LHCN-M2 (cell line): ENCODE data around the gene MRPL40. TPM values are rescaled to one million over a fixed set of nuclear protein-coding genes. Genes with fewer than 3 reads are reported as not detected.

Experiments used
- DNase-seq: peaks from one replicate; pipeline ENCODE4 v3.0.0-alpha.2; 2012; ENCODE audit warnings: low read depth
- total RNA-seq: library from RNA; depleted of rRNA; stranded (reverse); fragments of >200 nt; gene quantifications from 2 replicates; pipeline ENCODE4 v1.2.3, GENCODE V29; 2014

Gene MRPL40
- total RNA-seq, 1 experiment from 2014 or later: 51.0 TPM

DNA sequence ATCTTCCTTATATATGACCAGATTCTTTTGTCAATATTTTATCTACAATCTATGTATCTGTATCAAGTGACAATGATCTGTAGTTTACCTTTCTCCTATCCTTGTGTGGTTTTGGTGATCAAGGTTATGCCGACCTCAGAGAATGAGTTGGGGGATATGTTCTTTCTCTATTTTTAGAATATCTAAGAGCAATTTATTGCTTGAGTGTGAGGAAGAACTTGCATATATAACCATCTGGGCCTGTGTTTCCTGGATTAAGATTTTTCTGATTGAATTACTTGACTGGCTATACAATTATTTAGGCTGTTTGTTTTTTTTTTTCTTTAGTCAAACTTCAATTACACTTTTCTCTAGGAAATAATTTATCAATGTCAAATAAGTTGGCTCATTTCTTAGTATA lies 29.2 kb downstream of the MRPL40 start:
- DNase-seq: no peak

DNA sequence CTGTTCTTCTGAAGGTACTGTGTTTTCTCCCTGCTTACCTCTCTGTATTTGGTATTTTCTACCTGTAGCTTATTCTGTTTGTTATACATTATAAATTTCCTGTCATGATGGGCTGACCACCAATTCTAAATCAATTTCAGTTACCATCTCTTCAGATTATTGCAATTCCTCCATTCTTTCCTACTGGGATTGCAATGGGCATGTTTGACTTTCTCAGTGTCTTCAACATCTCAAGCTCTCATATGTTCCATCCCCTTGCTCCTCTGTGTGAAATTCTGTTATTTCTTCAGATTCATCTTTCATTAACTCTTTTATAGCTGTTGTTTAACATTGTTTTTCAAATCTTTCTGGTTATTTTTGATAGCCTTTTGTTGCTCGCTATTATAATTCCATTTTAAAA lies 30.7 kb downstream of the MRPL40 start:
- DNase-seq: no peak

- DNase-seq: peak; percentile 52
Measured at GRCh38 chr22:19463491-19464469, 31.4 kb downstream of the MRPL40 start.

DNA sequence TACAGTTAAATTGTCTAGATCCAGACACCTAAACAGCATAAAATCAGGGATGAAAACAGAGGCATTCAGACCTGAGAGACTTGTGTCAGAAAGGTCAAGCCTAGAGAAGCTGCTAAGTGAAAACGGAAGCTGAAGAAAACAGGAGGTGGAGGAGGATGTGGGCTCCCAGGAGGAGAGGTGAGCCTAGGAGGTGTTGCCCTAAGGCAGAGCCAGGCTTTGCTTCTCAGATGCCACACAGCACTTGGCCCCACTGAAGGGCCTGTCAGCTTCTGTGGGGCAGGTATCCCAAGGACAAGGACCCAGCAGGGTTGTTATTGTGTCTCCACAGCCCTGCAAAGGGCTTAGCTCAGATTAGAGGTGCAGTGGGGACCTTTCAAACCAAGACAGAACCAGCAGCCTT lies 32.2 kb downstream of the MRPL40 start:
- DNase-seq: no peak

DNA sequence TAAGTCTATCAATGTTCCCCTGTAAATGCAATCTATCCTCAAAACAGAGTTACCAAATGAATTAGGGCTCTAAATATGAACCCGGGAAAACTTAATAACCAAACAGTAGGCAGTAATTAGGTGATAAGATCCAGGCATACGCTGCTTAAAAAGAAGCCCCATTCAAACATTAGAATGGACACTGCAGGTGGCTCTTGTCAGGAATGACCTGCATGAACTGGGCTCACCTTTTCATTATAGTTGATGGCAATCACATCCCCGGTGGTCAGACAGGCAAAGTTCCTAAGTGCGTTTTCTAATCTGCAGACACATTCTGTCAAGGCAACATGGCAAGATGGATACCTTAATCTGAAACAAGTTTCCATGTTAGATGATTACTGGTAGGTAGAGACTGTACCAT lies 32.6 kb downstream of the MRPL40 start:
- DNase-seq: no peak

GRCh38 chr22:19466126-19466716 lies 33.9 kb downstream of the MRPL40 start:
- DNase-seq: no peak

- no peak for DNase-seq
Measured at GRCh38 chr22:19466848-19467752, 34.8 kb downstream of the MRPL40 start.

GRCh38 chr22:19467912-19468311 lies 35.6 kb downstream of the MRPL40 start:
- no peak for DNase-seq

DNA sequence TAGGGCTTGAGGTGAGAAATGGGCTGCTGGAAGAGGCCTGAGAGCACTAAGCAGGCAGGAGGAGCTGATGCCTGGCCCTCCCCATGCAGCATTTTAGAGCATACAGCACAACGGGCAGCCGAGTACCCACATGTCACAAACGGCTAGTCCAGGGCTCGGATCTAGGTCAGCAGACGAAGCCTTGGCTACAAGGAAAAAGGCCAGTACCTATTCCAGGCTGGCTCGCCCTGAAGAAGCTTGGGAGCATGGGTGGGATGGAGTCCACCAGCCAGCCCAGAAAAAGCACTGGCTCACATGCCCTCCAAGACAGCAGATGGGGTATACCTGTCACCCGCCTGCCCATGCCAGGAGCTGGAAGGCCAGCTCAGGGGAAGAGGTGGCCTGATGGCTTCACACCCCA lies 37.1 kb downstream of the MRPL40 start:
- DNase-seq: no peak

DNA sequence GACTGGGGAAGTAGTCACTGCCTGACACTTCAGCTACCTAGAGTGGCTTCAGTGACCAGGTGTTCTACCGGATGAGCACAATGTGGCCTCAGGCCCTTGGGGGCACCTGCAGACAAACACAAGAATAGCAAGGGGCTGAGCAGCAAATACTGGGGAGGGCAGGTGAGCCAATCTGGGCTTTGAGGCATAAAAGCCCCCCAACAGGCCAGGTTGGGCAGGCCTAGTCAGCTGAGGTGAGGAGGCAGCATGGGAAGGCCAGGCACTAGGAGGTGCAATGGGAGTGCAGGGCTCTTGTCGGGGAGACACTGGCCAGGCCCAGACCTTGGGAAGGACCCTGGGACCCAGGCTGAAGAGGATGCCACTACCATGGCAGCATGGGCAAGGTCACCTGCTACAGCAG lies 37.7 kb downstream of the MRPL40 start:
- no peak for DNase-seq

DNA sequence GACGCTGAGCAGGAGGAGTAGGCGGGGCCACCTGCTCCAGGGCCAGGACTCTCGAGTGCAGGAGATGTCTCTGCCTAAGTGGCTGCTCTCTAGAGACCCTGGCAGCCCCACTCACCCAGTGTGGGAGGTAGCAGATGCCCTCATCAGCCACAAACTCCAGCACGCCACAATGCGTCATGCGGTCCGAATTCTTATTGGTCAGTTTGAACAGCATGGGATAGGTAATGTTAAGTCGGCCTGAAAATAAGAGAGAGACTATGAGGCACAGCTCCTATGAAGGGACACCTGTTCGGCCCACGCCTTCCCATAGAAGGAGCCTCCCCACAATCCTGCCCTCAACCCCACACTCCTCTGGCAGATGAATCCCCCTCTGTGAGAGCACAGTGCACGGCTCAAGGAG lies 39.2 kb downstream of the MRPL40 start:
- no peak for DNase-seq

GRCh38 chr22:19472233-19472632 lies 39.9 kb downstream of the MRPL40 start:
- DNase-seq: no peak

GRCh38 chr22:19473578-19473977 lies 41.2 kb downstream of the MRPL40 start:
- peak; percentile 70 for DNase-seq

- DNase-seq: no peak
Measured at GRCh38 chr22:19476023-19476422, 43.7 kb downstream of the MRPL40 start.

DNA sequence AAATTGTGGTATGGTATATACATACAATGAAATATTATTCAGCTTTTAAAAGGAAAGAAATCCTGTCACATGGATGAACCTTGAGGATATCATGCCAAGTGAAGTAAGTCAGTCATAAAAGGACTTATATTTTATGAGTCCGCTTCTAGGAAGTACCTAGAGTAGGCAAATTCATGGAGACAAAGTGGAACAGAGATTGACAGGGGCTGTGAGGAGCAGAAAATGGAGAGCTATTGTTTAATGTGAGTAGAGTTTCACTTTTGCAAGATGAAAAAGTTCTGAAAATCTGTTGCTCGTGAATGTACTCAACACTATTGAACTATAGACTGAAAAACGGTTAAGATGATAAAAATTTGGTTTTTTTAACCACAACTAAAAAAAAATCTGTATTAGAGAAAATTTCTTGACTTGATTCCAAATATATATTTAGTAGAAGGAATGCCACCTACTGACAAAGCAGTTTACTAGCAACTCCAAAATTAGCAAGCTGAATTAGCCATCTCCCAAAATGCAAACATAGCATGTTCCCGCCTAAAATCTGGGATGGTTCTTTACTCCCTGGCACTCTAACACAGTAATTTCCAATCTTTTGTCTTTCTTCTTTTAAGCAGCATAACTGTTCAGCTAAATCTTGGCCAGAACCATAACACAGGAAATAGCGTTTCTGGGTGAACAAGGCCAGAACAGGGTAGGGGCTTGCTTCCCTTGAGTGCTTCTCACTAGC lies 45.1 kb downstream of the MRPL40 start:
- DNase-seq: peak; percentile 27

GRCh38 chr22:19478045-19478900 lies 45.9 kb downstream of the MRPL40 start:
- DNase-seq: no peak

DNA sequence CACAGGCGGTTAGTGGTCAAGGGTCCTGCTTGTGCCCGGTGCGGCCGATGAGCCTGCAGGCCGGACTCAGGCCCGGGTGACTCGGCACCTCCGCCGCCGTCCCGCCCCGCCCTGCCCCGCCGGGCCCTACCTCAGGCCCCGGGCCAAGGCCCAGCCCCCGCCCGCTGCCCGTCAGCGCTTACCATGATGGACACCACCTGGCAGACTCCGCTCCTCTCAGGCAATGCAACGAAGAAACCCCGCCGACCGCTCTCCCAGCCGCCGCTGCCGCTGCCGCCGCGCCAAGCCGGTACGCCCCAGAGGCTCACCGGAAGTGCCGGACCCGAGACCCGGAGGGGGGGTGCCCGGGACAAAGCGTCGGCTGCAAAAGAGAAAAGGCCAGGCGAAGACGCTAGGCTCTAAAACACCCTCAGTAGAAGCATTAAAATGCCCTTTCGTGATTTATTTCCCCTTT lies 46.6 kb downstream of the MRPL40 start, which contains the start of gene UFD1:
TSS of gene UFD1 (minus strand) at position 293 of the 454 bp plus-strand sequence. CDS start at position 185, 108 bp downstream.
- DNase-seq: peak; percentile 77

GRCh38 chr22:19479355-19480172 lies 47.2 kb downstream of the MRPL40 start, which contains the start of gene CDC45:
CDC45 (plus strand) TSS chr22:19479920; CDS start chr22:19479969, 49 bp downstream.
- peak; percentile 98 for DNase-seq

GRCh38 chr22:19480173-19480568 lies 47.8 kb downstream of the MRPL40 start:
- no peak for DNase-seq
